IgD-negative memory B cell (primary cell): ENCODE results near the gene PRRC2B. TPM values are rescaled to one million over a fixed set of nuclear protein-coding genes. Genes with fewer than 3 reads are reported as not detected.

Source experiments
- H3K27ac Mint-ChIP-seq, 3 donors: one replicate each; pipeline ENCODE4 v1.8.0; 2020 to 2022; ENCODE audit warnings: mild to moderate bottlenecking in 3 of 3, mixed read lengths in 3 of 3, moderate library complexity in 1 of 3
- H3K27me3 Mint-ChIP-seq: one replicate; pipeline ENCODE4 v1.8.0; 2021; ENCODE audit warnings: mixed read lengths
- H3K36me3 Mint-ChIP-seq: one replicate; pipeline ENCODE4 v1.8.0; 2020; ENCODE audit warnings: mild to moderate bottlenecking, mixed read lengths
- H3K4me1 Mint-ChIP-seq, 3 donors: one replicate each; pipeline ENCODE4 v1.8.0; 2020 to 2022; ENCODE audit warnings: mixed read lengths in 3 of 3, mild to moderate bottlenecking in 1 of 3
- H3K4me3 Mint-ChIP-seq, 4 donors: one replicate each; pipeline ENCODE4 v1.8.0; 2020 to 2022; ENCODE audit warnings: mild to moderate bottlenecking in 4 of 4, mixed read lengths in 4 of 4, moderate library complexity in 3 of 4
- H3K9me3 Mint-ChIP-seq, 3 donors: one replicate each; pipeline ENCODE4 v1.8.0; 2020 to 2021; ENCODE audit warnings: mixed read lengths in 3 of 3, mild to moderate bottlenecking in 1 of 3
- polyA plus RNA-seq: library from polyadenylated mRNA; unstranded; fragments of 300-500 nt; fragmentation: Illumina TruSeq; gene quantifications from one replicate; pipeline ENCODE4 v1.2.3, GENCODE V29; 2021

The PRRC2B gene
- polyA plus RNA-seq, 1 donor from 2014 or later: 34.1 TPM

DNA sequence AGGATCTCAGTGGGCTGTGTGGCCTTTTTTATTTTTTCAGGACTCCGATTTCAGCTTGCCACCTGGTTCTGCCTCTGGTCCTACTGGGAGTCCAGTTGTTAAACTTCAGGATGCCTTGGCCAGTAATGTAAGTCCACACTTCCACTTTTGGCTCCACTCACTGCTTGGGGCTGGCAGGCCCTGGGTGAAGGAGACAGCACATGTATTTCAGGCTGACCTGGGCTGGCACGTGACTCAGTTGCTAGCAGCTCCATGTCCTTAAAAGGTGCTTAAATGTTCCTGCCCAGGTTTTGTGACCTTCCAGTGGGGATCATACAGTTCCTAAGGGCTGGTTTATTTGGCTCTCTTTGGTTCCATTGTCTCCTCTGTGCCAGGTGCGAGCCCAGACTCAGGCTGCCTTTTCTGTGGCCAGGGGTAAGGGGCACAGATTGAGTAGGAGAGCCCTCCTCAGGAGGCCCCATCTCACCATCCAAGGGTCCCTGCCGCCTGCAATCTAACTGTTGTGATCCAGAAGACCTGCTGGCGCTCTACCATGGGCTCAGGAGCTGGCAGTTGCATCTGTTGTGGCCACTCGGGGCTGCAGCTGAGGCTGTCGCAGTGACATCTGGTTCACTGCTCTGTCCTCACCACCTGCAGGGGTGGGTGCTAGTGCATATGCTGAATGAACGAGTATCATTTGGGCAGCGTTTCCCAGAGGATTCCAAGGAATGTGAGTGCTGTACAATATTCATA, 89.6 kb downstream of the PRRC2B start:
- H3K9me3 Mint-ChIP-seq: no peaks in the 10 kb centered on the region
- H3K27me3 Mint-ChIP-seq: no peaks in the 10 kb centered on the region
- no peak overlapping the region for H3K4me3 Mint-ChIP-seq
- peak overlapping the region in 1 of 3 donors; percentile 70 for H3K27ac Mint-ChIP-seq
- peaks cover 0 to 1% (median 0%) of the 10 kb centered on the region in 3 donors for H3K4me1 Mint-ChIP-seq
- H3K36me3 Mint-ChIP-seq: peaks cover 5% of the 10 kb centered on the region

- H3K27ac Mint-ChIP-seq: peak overlapping the region in 1 of 3 donors; percentile 71
- H3K4me1 Mint-ChIP-seq: peaks cover 0 to 1% (median 0%) of the 10 kb centered on the region in 3 donors
- H3K36me3 Mint-ChIP-seq: peaks cover 5% of the 10 kb centered on the region
- no peaks in the 10 kb centered on the region for H3K9me3 Mint-ChIP-seq
- H3K27me3 Mint-ChIP-seq: no peaks in the 10 kb centered on the region
- no peak overlapping the region for H3K4me3 Mint-ChIP-seq
Measured at GRCh38 chr9:131484051-131484445, 90.2 kb downstream of the PRRC2B start.

- Mint-ChIP-seq H3K36me3 (peaks cover 5% of the 10 kb centered on the region), H3K4me1 (peaks cover 0 to 1% (median 0%) of the 10 kb centered on the region in 3 donors), H3K27ac (peak overlapping the region in 1 of 3 donors; percentile 71), H3K4me3 (no peak overlapping the region), H3K9me3 (no peaks in the 10 kb centered on the region), H3K27me3 (no peaks in the 10 kb centered on the region)
Measured at GRCh38 chr9:131484560-131485185, 90.8 kb downstream of the PRRC2B start.

- H3K4me1 Mint-ChIP-seq: peaks cover 0 to 4% (median 0%) of the 10 kb centered on the region in 3 donors
- no peaks in the 10 kb centered on the region for H3K27me3 Mint-ChIP-seq
- peaks cover 5% of the 10 kb centered on the region for H3K36me3 Mint-ChIP-seq
- H3K27ac Mint-ChIP-seq: peak overlapping the region in 1 of 3 donors; percentile 71
- no peak overlapping the region for H3K4me3 Mint-ChIP-seq
- no peaks in the 10 kb centered on the region for H3K9me3 Mint-ChIP-seq
Measured at GRCh38 chr9:131485206-131485605, 91.3 kb downstream of the PRRC2B start.

DNA sequence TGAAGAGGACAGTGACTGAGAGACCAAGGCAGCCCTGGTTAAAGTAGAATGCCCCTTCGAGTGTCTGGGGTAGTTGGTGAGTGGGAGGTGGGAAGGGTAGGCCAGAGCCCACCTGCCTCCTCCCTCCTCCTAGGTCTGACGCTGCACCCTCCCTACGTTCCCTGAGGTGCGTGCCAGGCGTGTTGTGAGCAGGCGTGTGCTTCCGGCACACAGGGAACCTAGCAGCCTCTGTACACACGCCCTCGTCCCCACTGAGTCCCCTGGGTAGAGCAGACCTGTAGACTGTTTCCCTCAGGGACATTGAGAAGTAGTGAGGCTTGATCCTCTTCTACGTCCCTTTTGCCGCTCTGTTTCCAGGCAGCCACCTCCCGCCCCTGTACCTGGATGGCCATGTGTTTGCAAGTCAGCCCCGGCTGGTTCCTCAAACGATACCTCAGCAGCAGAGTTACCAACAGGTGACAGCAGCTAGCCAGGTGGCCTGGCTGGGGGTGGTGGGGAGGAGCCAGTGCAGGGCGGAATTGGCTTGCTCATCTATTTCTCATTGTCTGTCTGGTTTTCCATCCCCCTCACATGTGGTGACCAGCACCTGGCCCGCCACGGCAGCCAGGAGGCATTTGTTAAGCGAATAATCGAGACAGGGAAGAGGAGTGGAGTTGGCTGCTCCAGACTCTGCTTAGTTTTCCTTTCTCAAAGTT, 92.0 kb downstream of the PRRC2B start:
- Mint-ChIP-seq H3K4me1 (peaks cover 0 to 4% (median 0%) of the 10 kb centered on the region in 3 donors), H3K36me3 (peaks cover 5% of the 10 kb centered on the region), H3K4me3 (no peak overlapping the region), H3K9me3 (no peaks in the 10 kb centered on the region), H3K27ac (no peak overlapping the region), H3K27me3 (no peaks in the 10 kb centered on the region)

DNA sequence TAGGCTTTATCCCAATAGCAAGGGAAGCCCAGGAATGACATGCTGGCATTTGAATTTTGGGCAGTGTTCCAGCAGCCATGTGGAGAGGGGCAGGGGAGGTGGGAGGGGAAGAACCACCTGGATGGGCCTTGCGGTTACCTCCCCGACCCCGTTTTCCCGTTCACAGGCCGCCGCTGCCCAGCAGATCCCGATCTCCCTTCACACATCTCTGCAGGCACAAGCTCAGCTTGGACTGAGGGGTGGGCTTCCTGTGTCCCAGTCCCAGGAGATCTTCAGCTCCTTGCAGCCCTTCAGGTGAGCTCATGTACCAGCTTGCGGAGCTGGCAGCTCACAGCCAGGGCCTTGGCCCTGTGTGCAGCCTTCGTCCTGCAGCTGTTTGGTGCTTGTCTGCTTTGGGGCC, 93.1 kb downstream of the PRRC2B start:
- H3K9me3 Mint-ChIP-seq: no peaks in the 10 kb centered on the region
- no peak overlapping the region for H3K27ac Mint-ChIP-seq

DNA sequence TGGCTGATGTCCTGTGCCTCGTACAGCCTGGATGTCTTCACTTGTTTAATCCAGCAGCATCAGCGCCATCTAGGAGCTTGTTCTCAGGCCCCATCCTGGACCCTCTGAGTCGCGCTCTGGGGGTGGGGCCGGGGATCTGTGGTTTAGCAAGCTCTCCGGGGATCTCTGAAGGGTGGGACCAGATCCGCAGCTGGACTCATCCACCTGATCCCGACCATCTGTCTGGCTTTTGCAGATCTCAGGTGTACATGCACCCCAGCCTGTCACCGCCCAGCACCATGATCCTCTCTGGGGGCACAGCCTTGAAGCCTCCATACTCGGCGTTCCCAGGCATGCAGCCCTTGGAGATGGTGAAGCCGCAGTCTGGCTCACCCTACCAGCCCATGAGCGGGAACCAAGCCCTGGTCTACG, 93.7 kb downstream of the PRRC2B start:
- peak overlapping the region in 1 of 3 donors; percentile 53 for H3K27ac Mint-ChIP-seq
- no peaks in the 10 kb centered on the region for H3K27me3 Mint-ChIP-seq
- peaks cover 2% of the 10 kb centered on the region for H3K36me3 Mint-ChIP-seq
- no peaks in the 10 kb centered on the region for H3K9me3 Mint-ChIP-seq
- H3K4me1 Mint-ChIP-seq: peaks cover 0 to 4% (median 0%) of the 10 kb centered on the region in 3 donors
- H3K4me3 Mint-ChIP-seq: peak overlapping the region in 1 of 4 donors; percentile 18

More for the DNA sequence above, 93.1 kb downstream of the PRRC2B start:
- Mint-ChIP-seq H3K36me3 (peaks cover 3% of the 10 kb centered on the region), H3K4me1 (peaks cover 0 to 4% (median 0%) of the 10 kb centered on the region in 3 donors), H3K27me3 (no peaks in the 10 kb centered on the region), H3K4me3 (no peak overlapping the region)

DNA sequence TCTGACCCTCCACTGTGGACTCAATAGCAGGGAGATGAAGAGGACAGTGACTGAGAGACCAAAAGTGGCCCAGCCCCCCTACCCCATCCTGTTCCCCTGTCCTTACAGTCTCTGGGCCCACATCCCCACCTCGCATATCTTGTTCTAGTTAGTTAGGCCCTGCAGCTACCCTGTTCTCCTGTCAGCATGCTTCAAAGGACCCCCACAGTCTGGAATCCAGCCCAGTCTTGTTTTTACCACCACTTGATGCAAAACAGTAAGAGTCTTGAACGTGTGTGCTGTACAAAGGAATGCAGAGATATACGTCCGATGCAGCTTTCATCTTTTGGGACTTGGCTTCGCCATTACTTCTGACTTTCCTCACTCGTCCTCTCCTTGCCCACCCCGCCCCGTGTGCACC, 96.6 kb downstream of the PRRC2B start:
- Mint-ChIP-seq H3K4me3 (no peak overlapping the region), H3K27ac (peak overlapping the region in 2 of 3 donors; percentile 76 to 86)

DNA sequence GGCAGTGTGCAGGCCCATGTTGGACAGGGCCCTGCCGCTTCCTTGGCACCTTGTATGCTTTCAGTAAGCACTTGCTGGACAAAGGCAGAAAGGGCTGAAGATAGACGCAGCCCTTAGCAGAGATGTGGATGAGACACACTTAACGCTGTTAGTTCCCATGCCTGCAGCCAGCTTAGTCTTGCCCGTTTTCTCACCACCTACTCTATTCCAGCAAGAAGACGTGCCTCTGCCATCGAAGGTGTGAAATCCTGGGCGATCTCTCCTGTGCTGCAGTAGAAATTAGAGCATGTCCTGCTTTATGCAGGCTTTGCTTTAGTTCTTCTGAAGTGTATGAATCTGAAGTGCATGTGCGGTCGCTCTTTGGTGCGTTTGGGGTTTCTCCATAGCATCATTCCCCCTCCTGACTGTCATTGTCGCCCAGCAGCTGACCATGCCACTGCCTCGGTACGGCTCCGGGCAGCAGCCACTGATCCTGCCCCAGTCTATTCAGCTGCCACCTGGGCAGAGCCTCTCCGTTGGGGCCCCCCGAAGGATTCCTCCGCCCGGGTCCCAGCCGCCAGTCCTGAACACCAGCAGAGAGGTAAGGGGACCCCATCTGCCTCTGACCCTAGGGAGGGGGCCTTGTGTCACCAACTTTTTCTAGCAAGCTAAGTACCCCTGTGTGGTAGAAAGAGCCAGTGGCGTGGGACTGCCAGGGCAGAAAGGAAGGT, 97.3 kb downstream of the PRRC2B start:
- Mint-ChIP-seq H3K27ac (peak overlapping the region in 1 of 3 donors; percentile 31), H3K4me3 (peak overlapping the region in 1 of 4 donors; percentile 21), H3K9me3 (no peaks in the 10 kb centered on the region), H3K36me3 (peaks cover 2% of the 10 kb centered on the region), H3K4me1 (peaks cover 0 to 4% (median 0%) of the 10 kb centered on the region in 3 donors), H3K27me3 (no peaks in the 10 kb centered on the region)

More for the DNA sequence above, 96.6 kb downstream of the PRRC2B start:
- H3K36me3 Mint-ChIP-seq: peaks cover 2% of the 10 kb centered on the region
- peaks cover 0 to 4% (median 0%) of the 10 kb centered on the region in 3 donors for H3K4me1 Mint-ChIP-seq
- H3K27me3 Mint-ChIP-seq: no peaks in the 10 kb centered on the region
- H3K9me3 Mint-ChIP-seq: no peaks in the 10 kb centered on the region

- no peaks in the 10 kb centered on the region for H3K36me3 Mint-ChIP-seq
- no peak overlapping the region for H3K4me3 Mint-ChIP-seq
- no peaks in the 10 kb centered on the region for H3K9me3 Mint-ChIP-seq
- H3K27me3 Mint-ChIP-seq: no peaks in the 10 kb centered on the region
- H3K27ac Mint-ChIP-seq: no peak overlapping the region
- peaks cover 0 to 3% (median 0%) of the 10 kb centered on the region in 3 donors for H3K4me1 Mint-ChIP-seq
Measured at GRCh38 chr9:131492070-131492469, 98.2 kb downstream of the PRRC2B start.

GRCh38 chr9:131494296-131494870, 100.5 kb downstream of the PRRC2B start:
- Mint-ChIP-seq H3K27ac (no peak overlapping the region), H3K36me3 (no peaks in the 10 kb centered on the region), H3K9me3 (no peaks in the 10 kb centered on the region), H3K27me3 (no peaks in the 10 kb centered on the region), H3K4me3 (no peak overlapping the region), H3K4me1 (peaks cover 0 to 3% (median 0%) of the 10 kb centered on the region in 3 donors)

- Mint-ChIP-seq H3K36me3 (no peaks in the 10 kb centered on the region), H3K27ac (no peak overlapping the region), H3K9me3 (no peaks in the 10 kb centered on the region), H3K4me1 (peaks cover 0 to 2% (median 0%) of the 10 kb centered on the region in 3 donors), H3K27me3 (no peaks in the 10 kb centered on the region), H3K4me3 (no peak overlapping the region)
Measured at GRCh38 chr9:131495785-131496184, 101.9 kb downstream of the PRRC2B start.

DNA sequence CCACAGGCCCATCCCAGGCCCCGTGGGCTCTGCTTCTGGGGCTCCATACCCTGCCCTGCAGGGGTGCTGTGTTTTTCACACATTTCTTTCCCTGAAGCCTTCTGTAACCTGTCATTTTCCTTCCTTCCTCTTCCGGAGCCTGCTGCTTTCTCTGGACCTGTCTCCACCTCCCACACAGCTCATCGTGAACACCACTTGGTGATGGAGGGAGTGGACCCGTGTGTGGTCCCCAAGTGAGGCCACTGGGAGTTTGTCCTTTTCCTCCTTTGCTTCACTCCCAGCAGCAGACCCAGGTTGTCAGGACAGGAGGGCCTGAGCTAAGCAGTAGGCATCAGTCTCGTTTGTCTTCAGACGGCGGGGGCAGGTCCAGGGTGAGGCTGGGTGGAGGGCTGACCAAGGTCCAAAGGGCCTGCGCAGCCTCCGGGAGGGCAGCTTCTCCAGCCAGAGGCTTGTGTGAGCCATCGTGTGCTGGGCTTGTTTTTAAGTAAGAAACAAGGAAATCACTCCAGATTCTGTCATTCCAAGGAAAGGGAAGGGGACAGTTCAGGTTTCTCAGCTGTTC, 103.0 kb downstream of the PRRC2B start:
- H3K4me3 Mint-ChIP-seq: peak overlapping the region in 1 of 4 donors; percentile 40

GRCh38 chr9:131499254-131499767, 105.4 kb downstream of the PRRC2B start:
- Mint-ChIP-seq H3K36me3 (no peaks in the 10 kb centered on the region), H3K4me3 (peak overlapping the region in 1 of 4 donors; percentile 90), H3K27me3 (no peaks in the 10 kb centered on the region)

More for the DNA sequence above, 103.0 kb downstream of the PRRC2B start:
- H3K27ac Mint-ChIP-seq: peak overlapping the region in 2 of 3 donors; percentile 3 to 72
- no peaks in the 10 kb centered on the region for H3K36me3 Mint-ChIP-seq
- H3K9me3 Mint-ChIP-seq: no peaks in the 10 kb centered on the region
- peaks cover 4 to 5% (median 5%) of the 10 kb centered on the region in 3 donors for H3K4me1 Mint-ChIP-seq
- H3K27me3 Mint-ChIP-seq: no peaks in the 10 kb centered on the region

More at GRCh38 chr9:131499254-131499767, 105.4 kb downstream of the PRRC2B start:
- no peaks in the 10 kb centered on the region for H3K9me3 Mint-ChIP-seq
- peaks cover 9 to 16% (median 13%) of the 10 kb centered on the region in 3 donors for H3K4me1 Mint-ChIP-seq
- H3K27ac Mint-ChIP-seq: peak overlapping the region in 2 of 3 donors; percentile 77 to 79
